GM12891 (cell line): ENCODE data around the gene KCNQ1OT1.

ENCODE experiments used
- POLR2A ChIP-seq: IDR thresholded peaks from 2 replicates; pipeline ENCODE4 v1.6.1; 2011; ENCODE audit warnings: low read depth, low read length, control low read depth
- POLR2AphosphoS5 ChIP-seq: IDR thresholded peaks from 2 replicates; pipeline ENCODE4 v1.6.1; 2011; ENCODE audit warnings: low read depth, low read length, control low read depth
- SPI1 ChIP-seq: IDR thresholded peaks from 2 replicates; pipeline ENCODE4 v1.6.1; 2011; ENCODE audit warnings: low read depth, low read length, control low read depth
- TAF1 ChIP-seq: IDR thresholded peaks from 2 replicates; pipeline ENCODE4 v1.6.1; 2011; ENCODE audit warnings: low read depth, low read length, control low read depth

- TF ChIP-seq POLR2A (no peak), TAF1 (no peak), POLR2AphosphoS5 (no peak), SPI1 (no peak)
Measured at GRCh38 chr11:2744166-2744565, 44.4 kb upstream of the KCNQ1OT1 start.
